ENCODE measurements around the gene TEX30.
A peak's percentile ranks its signal among the peaks of the same experiment; 100 is the strongest.

TEX30 gene

GRCh38 chr13:102769679-102770078, 3.9 kb downstream of the TEX30 start:
- peak; percentile 8 for TF ChIP-seq CTCF (IDR thresholded peaks at IDR 0.05; ENCODE audit: insufficient read depth, missing control alignments)
- no peak for FAIRE-seq
- no peak for DNase-seq (ENCODE audit: insufficient read length, low spot score)

- FAIRE-seq, result no peak
- TF ChIP-seq CTCF (IDR thresholded peaks at IDR 0.05; ENCODE audit: insufficient read depth, missing control alignments), result no peak
These were observed 4.7 kb downstream of the TEX30 start for GRCh38 chr13:102768909-102769308.

GRCh38 chr13:102763741-102764140, 9.8 kb downstream of the TEX30 start:
- no peak for TF ChIP-seq CTCF (IDR thresholded peaks at IDR 0.05; ENCODE audit: insufficient read depth, missing control alignments)
- no peak for FAIRE-seq
- DNase-seq (ENCODE audit: insufficient read length, low spot score), result no peak

More at GRCh38 chr13:102768909-102769308, 4.7 kb downstream of the TEX30 start:
- no peak for DNase-seq (ENCODE audit: insufficient read length, low spot score)

GRCh38 chr13:102761071-102761470, 12.5 kb downstream of the TEX30 start:
- FAIRE-seq (no peak), DNase-seq (ENCODE audit: insufficient read length, low spot score) (no peak)
- TF ChIP-seq CTCF (IDR thresholded peaks at IDR 0.05; ENCODE audit: insufficient read depth, missing control alignments), result no peak

GRCh38 chr13:102758842-102759241, 14.7 kb downstream of the TEX30 start:
- no peak for TF ChIP-seq CTCF (IDR thresholded peaks at IDR 0.05; ENCODE audit: insufficient read depth, missing control alignments)
- FAIRE-seq (no peak), DNase-seq (ENCODE audit: insufficient read length, low spot score) (no peak)

GRCh38 chr13:102757006-102757405, 16.6 kb downstream of the TEX30 start:
- TF ChIP-seq CTCF (IDR thresholded peaks at IDR 0.05; ENCODE audit: insufficient read depth, missing control alignments), result no peak
- DNase-seq (ENCODE audit: insufficient read length, low spot score) (no peak), FAIRE-seq (no peak)

- DNase-seq (ENCODE audit: insufficient read length, low spot score) (no peak), FAIRE-seq (no peak)
These were observed 21.7 kb downstream of the TEX30 start for GRCh38 chr13:102751886-102752285.

More at GRCh38 chr13:102751886-102752285, 21.7 kb downstream of the TEX30 start:
- TF ChIP-seq CTCF (IDR thresholded peaks at IDR 0.05; ENCODE audit: insufficient read depth, missing control alignments), result no peak

Measured in D721Med (cell line).